Activated CD4-positive, CD25-positive, alpha-beta regulatory T cell treated with anti-CD3 and anti-CD28 coated beads, Interleukin-2, amount 50 U/mL, for 24 hours (primary cell): ENCODE measurements around the gene FITM1.

Experiments used
- ATAC-seq, 2 donors: fragments of 150-1000 bp; cut with Tn5 transposase; one replicate each; pipeline ENCODE4 v1.10.0; 2021; ENCODE audit warnings: mild to moderate bottlenecking in 1 of 2, moderate library complexity in 1 of 2

Gene FITM1

GRCh38 chr14:24130380-24130716, at the start of gene FITM1:
Gene FITM1 (plus strand): TSS chr14:24130659. CDS start chr14:24131564, 905 bp downstream.
- no peak for ATAC-seq

- ATAC-seq: peak; percentile 93 to 95
Observed at GRCh38 chr14:24080888-24081738, 49.3 kb upstream of the FITM1 start.

GRCh38 chr14:24081739-24082211, 48.7 kb upstream of the FITM1 start:
- ATAC-seq: no peak

- ATAC-seq: no peak
Observed at GRCh38 chr14:24082411-24083080, 47.9 kb upstream of the FITM1 start.

- ATAC-seq: no peak
Observed at GRCh38 chr14:24083462-24083861, 47.0 kb upstream of the FITM1 start.

- ATAC-seq: no peak
Observed at GRCh38 chr14:24084440-24084839, 46.0 kb upstream of the FITM1 start.

GRCh38 chr14:24085215-24085614, 45.2 kb upstream of the FITM1 start:
- no peak for ATAC-seq

GRCh38 chr14:24086193-24086955, 44.1 kb upstream of the FITM1 start:
- no peak for ATAC-seq

GRCh38 chr14:24087004-24087403, 43.5 kb upstream of the FITM1 start:
- no peak for ATAC-seq

- no peak for ATAC-seq
Observed at GRCh38 chr14:24088095-24088494, 42.4 kb upstream of the FITM1 start.

- no peak for ATAC-seq
Observed at GRCh38 chr14:24089890-24090289, 40.6 kb upstream of the FITM1 start.

- ATAC-seq: no peak
Observed at GRCh38 chr14:24092110-24092504, 38.4 kb upstream of the FITM1 start.

GRCh38 chr14:24092505-24093206, 37.8 kb upstream of the FITM1 start:
- no peak for ATAC-seq

GRCh38 chr14:24093207-24093900, 37.1 kb upstream of the FITM1 start:
- no peak for ATAC-seq

- peak; percentile 75 to 77 for ATAC-seq
Observed at GRCh38 chr14:24093901-24094840, 36.3 kb upstream of the FITM1 start, which contains the start of gene PCK2. Gene PCK2 (plus strand): TSS chr14:24094311. CDS start chr14:24094406, 95 bp downstream.

GRCh38 chr14:24094841-24095270, 35.6 kb upstream of the FITM1 start:
- ATAC-seq: no peak

GRCh38 chr14:24095271-24096068, 35.0 kb upstream of the FITM1 start:
- ATAC-seq: peak; percentile 44 to 48

GRCh38 chr14:24096545-24097181, 33.8 kb upstream of the FITM1 start:
- ATAC-seq: no peak

GRCh38 chr14:24098229-24098926, 32.1 kb upstream of the FITM1 start:
- ATAC-seq: no peak
